Measurements from ENCODE around the gene MBOAT1. TPM values are rescaled to one million over a fixed set of nuclear protein-coding genes. Genes with fewer than 3 reads are reported as not detected.

MBOAT1 gene
- total RNA-seq, 1 donor from 2014 or later: 3.0 TPM

- Mint-ChIP-seq H3K4me3 (ENCODE audit: low read depth) (no peak overlapping the region), H3K4me1 (ENCODE audit: low read depth) (peaks cover 14% of the 10 kb centered on the region), H3K9me3 (ENCODE audit: low read depth) (no peaks in the 10 kb centered on the region), H3K27me3 (no peaks in the 10 kb centered on the region), H3K27ac (no peak overlapping the region), H3K36me3 (ENCODE audit: insufficient read depth) (no peaks in the 10 kb centered on the region)
- no peak for DNase-seq (ENCODE audit: low spot score, unreplicated experiment)
- no peak for TF ChIP-seq CTCF (IDR thresholded peaks at IDR 0.05; ENCODE audit: unreplicated experiment)
Observed at GRCh38 chr6:20116792-20117191, 95.5 kb downstream of the MBOAT1 start.

DNA sequence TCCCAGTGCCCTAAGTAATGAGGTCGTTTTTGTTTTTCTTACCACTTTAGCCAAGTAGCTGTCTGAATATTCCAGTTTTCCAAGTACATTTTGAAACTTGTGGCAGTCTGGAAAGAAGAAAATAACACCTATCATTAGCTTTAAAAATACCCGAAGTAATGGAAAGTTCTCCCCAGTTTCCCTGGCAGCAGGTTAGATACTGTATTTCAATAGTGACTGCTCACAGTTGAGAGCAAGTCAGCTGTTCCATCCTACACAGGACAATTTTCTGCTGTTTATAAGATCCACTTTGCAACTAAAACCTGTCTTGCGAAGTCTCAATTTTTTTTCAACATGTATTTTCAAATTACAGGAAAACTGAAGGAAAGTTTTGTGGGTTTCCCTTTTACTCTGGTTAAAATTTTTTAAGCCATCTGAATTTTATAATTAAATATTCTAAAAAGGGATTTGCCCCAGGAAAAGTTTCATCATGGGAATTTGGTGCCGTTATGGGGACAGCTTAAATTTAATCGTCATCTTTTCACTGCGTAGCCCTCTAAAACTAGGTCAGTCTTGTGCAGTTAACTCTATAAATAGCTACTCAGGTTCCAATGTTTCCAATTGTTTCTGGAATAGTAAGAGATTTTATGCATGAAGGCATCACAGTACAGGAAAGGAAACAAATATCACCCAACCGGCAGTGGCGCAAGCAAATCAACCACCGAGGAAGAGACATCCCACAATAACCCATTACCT is 96.9 kb downstream of the MBOAT1 start:
- Mint-ChIP-seq H3K27ac (no peak overlapping the region), H3K9me3 (ENCODE audit: low read depth) (no peaks in the 10 kb centered on the region), H3K4me1 (ENCODE audit: low read depth) (peaks cover 14% of the 10 kb centered on the region), H3K4me3 (ENCODE audit: low read depth) (no peak overlapping the region), H3K27me3 (no peaks in the 10 kb centered on the region), H3K36me3 (ENCODE audit: insufficient read depth) (no peaks in the 10 kb centered on the region)
- no peak for DNase-seq (ENCODE audit: low spot score, unreplicated experiment)
- no peak for TF ChIP-seq CTCF (IDR thresholded peaks at IDR 0.05; ENCODE audit: unreplicated experiment)

DNA sequence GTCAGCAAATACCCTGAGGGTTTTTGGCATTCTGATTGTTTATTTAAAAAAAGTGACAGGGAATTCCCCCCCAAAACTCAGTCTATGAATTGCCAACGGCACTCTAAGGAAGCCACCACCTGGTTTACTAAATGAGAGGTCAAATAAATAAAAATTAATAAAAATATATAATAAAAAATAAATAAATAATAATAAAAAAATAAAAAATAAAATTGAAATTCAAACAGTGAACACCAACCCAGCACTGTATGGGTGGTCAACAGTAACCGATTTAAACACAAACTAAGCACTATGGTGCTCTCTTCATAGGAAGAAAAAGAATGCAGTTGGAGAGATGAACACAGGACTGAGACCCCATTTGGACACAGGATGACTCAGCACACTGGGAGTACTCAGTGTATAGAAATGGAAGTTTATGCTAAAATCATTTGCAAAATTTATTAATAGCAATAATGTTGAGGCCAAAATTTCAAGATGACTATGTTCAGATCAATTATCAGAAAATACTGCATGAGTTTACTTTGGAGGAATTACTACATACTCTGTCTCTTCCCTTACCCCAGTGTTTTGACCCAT is 98.5 kb downstream of the MBOAT1 start:
- no peak for TF ChIP-seq CTCF (IDR thresholded peaks at IDR 0.05; ENCODE audit: unreplicated experiment)
- Mint-ChIP-seq H3K36me3 (ENCODE audit: insufficient read depth) (no peaks in the 10 kb centered on the region), H3K4me3 (ENCODE audit: low read depth) (no peak overlapping the region), H3K4me1 (ENCODE audit: low read depth) (peaks cover 12% of the 10 kb centered on the region), H3K27me3 (no peaks in the 10 kb centered on the region), H3K9me3 (ENCODE audit: low read depth) (no peaks in the 10 kb centered on the region), H3K27ac (no peak overlapping the region)
- DNase-seq (ENCODE audit: low spot score, unreplicated experiment): no peak

DNA sequence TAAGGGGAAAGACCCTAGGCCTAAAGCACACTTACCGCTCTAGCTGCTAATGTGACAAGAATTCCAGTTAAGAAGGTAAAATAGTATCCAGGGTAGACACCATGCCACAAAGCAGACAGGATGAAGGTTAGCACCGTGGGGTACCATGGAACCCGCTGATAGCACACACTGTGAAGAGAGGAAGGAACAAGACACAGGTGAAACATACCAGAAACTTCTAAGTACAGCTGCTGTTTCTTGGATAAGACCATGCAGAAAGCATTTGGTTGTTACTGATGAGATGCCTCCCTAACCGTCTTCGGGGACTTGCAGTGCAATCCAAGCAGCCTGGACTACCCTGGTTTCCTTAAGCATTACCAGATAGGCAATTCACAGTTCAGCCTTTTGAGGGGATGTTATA is 99.4 kb downstream of the MBOAT1 start:
- no peaks in the 10 kb centered on the region for H3K36me3 Mint-ChIP-seq (ENCODE audit: insufficient read depth)
- peaks cover 8% of the 10 kb centered on the region for H3K4me1 Mint-ChIP-seq (ENCODE audit: low read depth)
- no peak overlapping the region for H3K4me3 Mint-ChIP-seq (ENCODE audit: low read depth)

DNA sequence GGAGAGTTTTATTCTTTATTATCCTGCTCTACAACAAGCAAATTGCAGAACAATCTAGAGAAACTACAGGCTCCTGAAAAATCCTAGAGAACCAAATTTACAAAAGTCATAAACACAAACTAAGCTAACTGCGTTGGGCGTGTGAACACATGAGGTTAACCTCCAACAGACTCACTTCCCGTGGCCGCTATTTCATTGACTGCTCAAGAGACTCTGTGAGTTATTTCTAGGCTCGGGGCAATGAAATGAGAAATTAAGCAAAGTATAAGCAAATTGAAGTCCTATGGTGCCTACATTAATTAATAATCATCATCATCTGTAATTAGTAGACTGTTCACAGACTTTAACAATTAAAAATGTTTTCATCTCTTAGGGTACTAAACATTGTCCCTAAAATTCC is 100.0 kb downstream of the MBOAT1 start:
- Mint-ChIP-seq H3K9me3 (ENCODE audit: low read depth) (no peaks in the 10 kb centered on the region), H3K36me3 (ENCODE audit: insufficient read depth) (no peaks in the 10 kb centered on the region), H3K4me3 (ENCODE audit: low read depth) (no peak overlapping the region), H3K27ac (no peak overlapping the region), H3K4me1 (ENCODE audit: low read depth) (peaks cover 3% of the 10 kb centered on the region), H3K27me3 (no peaks in the 10 kb centered on the region)
- no peak for TF ChIP-seq CTCF (IDR thresholded peaks at IDR 0.05; ENCODE audit: unreplicated experiment)
- no peak for DNase-seq (ENCODE audit: low spot score, unreplicated experiment)

More for the DNA sequence above, 99.4 kb downstream of the MBOAT1 start:
- Mint-ChIP-seq H3K27me3 (no peaks in the 10 kb centered on the region), H3K9me3 (ENCODE audit: low read depth) (no peaks in the 10 kb centered on the region), H3K27ac (no peak overlapping the region)
- no peak for TF ChIP-seq CTCF (IDR thresholded peaks at IDR 0.05; ENCODE audit: unreplicated experiment)
- DNase-seq (ENCODE audit: low spot score, unreplicated experiment): no peak
